ENCODE data around the gene SSTR5.

The SSTR5 gene

GRCh38 chr16:1039762-1040161, 32.8 kb upstream of the SSTR5 start:
- no peak for TF ChIP-seq CTCF (IDR thresholded peaks at IDR 0.05; ENCODE audit: insufficient read depth, low read depth, low read length, missing control alignments)
- no peak overlapping the region for H3K4me3 ChIP-seq (ENCODE audit: low read depth, low read length)
- no peak for DNase-seq (ENCODE audit: low read depth)

GRCh38 chr16:1040346-1040745, 32.2 kb upstream of the SSTR5 start:
- TF ChIP-seq CTCF (IDR thresholded peaks at IDR 0.05; ENCODE audit: insufficient read depth, low read depth, low read length, missing control alignments) = no peak

GRCh38 chr16:1042049-1042744, 30.4 kb upstream of the SSTR5 start:
- TF ChIP-seq CTCF (IDR thresholded peaks at IDR 0.05; ENCODE audit: insufficient read depth, low read depth, low read length, missing control alignments) = no peak
- no peak for DNase-seq (ENCODE audit: low read depth)
- no peak overlapping the region for H3K4me3 ChIP-seq (ENCODE audit: low read depth, low read length)

More at GRCh38 chr16:1040346-1040745, 32.2 kb upstream of the SSTR5 start:
- no peak overlapping the region for H3K4me3 ChIP-seq (ENCODE audit: low read depth, low read length)
- DNase-seq (ENCODE audit: low read depth) = no peak

- DNase-seq (ENCODE audit: low read depth) = no peak
- TF ChIP-seq CTCF (IDR thresholded peaks at IDR 0.05; ENCODE audit: insufficient read depth, low read depth, low read length, missing control alignments) = no peak
- no peak overlapping the region for H3K4me3 ChIP-seq (ENCODE audit: low read depth, low read length)
Measured at GRCh38 chr16:1042866-1043265, 29.7 kb upstream of the SSTR5 start.

- TF ChIP-seq CTCF (IDR thresholded peaks at IDR 0.05; ENCODE audit: insufficient read depth, low read depth, low read length, missing control alignments) = no peak
- DNase-seq (ENCODE audit: low read depth) = no peak
- no peak overlapping the region for H3K4me3 ChIP-seq (ENCODE audit: low read depth, low read length)
Measured at GRCh38 chr16:1043881-1044451, 28.6 kb upstream of the SSTR5 start.

- no peak overlapping the region for H3K4me3 ChIP-seq (ENCODE audit: low read depth, low read length)
- no peak for DNase-seq (ENCODE audit: low read depth)
- TF ChIP-seq CTCF (IDR thresholded peaks at IDR 0.05; ENCODE audit: insufficient read depth, low read depth, low read length, missing control alignments) = no peak
Measured at GRCh38 chr16:1044460-1045309, 27.9 kb upstream of the SSTR5 start.

All from GM12865 (cell line).